ENCODE measurements around the gene SLC37A4.
"Not testable (repeated sequence)": the region's sequence is repeated elsewhere in the genome, so short reads cannot be mapped to it uniquely, and the experiment has no call there.

Gene SLC37A4

GRCh38 chr11:119016216-119017009, 14.3 kb downstream of the SLC37A4 start:
- no peak for DNase-seq

DNA sequence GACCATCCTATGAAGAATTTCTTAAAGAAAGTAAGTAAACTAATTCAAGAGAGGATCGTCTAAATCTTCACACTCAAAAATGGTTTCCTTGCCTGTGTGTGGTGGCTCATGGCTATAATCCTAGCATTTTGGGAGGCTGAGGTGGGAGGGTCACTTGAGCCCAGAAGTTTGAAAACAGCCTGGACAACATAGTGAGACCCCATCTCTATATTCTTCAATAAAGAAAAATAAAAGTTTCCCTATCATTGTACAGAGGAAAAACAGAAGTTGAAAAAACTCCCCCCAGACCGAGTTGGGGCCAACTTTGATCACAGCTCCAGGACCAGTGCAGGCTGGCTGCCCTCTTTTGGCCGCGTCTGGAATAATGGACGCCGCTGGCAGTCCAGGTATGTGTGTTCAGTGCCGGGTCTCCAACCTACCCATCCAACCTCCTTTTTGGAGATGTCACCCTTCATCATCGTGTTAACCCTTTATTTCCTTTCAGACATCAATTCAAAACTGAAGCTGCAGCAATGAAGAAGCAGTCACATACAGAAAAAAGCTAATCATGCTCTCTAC, 15.5 kb downstream of the SLC37A4 start:
- no peak for DNase-seq

- DNase-seq, result no peak
Measured at GRCh38 chr11:119014209-119014924, 16.3 kb downstream of the SLC37A4 start.

DNA sequence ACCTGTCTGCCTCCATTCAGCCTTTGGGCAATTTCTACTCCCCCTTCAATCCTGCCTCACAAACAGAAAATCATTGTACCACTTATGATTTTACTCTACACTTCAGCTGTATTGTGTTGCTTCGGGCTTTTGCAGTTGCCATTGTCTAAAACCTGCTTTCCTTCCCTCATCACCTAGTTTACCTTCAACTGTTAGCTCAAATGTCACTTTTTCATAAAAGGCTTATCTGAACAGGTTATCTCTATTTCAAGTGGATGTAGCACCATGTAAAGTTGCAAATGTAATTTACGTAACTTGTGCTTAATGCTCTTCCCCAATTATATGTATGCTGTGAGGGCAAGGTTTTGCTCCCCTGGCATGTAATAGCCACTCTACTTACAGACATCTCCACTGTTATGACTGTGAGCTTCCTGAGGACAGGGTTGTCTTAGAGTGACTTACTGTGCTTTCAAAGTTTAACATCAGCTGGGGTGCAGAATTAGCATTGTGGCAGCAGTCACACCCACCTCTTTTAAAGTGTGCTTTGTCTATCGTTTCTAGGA, 18.0 kb downstream of the SLC37A4 start:
- DNase-seq, result no peak

GRCh38 chr11:119011476-119012053, 19.1 kb downstream of the SLC37A4 start:
- DNase-seq, result no peak

- DNase-seq, result no peak
Measured at GRCh38 chr11:119006656-119007055, 24.0 kb downstream of the SLC37A4 start.

GRCh38 chr11:119000906-119001305, 29.8 kb downstream of the SLC37A4 start:
- no peak for DNase-seq

DNA sequence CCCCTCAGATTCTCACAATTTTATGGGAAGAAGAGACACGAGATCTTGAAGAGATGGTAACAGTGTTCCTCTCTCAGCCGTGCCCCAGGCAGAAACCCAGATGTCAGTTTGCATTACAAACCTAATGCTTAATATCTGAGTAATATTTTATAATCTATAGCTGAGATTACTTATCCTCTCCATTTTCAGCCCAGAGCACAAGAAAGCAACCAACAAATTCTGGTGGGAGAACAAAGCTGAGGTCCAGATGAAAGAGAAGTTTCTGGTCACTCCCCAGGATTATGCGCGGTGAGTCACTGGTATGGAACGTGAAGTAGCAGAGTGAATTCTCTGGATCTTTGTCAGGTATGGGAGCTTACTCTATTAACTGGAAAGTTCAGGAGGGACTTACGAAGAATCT, 31.9 kb downstream of the SLC37A4 start:
- DNase-seq, result no peak

GRCh38 chr11:118998388-118998717, 32.3 kb downstream of the SLC37A4 start:
- no peak for DNase-seq

GRCh38 chr11:118997627-118998387, 32.9 kb downstream of the SLC37A4 start, which contains the start of gene CENATAC:
TSS of gene CENATAC (plus strand) at chr11:118998138. CDS start at chr11:118998198, 60 bp downstream.
- peak; percentile 98 for DNase-seq

GRCh38 chr11:118996926-118997626, 33.6 kb downstream of the SLC37A4 start:
- DNase-seq, result peak; percentile 84

DNA sequence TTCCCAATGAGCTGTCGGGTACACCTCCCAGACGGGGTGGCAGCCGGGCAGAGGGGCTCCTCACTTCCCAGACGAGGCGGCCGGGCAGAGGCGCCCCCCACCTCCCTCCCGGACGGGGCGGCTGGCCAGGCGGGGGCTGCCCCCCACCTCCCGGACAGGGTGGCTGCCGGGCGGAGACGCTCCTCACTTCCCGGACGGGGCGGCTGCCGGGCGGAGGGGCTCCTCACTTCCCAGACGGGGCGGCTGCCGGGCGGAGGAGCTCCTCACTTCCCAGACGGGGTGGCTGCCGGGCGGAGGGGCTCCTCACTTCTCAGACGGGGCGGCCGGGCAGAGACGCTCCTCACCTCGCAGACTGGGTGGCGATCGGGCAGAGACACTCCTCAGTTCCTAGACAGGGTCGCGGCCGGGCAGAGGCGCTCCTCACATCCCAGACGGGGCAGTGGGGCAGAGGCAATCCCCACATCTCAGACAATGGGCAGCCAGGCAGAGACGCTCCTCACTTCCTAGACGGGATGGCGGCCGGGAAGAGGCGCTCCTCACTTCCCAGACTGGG, 39.1 kb downstream of the SLC37A4 start:
- DNase-seq, result not testable (repeated sequence)

DNA sequence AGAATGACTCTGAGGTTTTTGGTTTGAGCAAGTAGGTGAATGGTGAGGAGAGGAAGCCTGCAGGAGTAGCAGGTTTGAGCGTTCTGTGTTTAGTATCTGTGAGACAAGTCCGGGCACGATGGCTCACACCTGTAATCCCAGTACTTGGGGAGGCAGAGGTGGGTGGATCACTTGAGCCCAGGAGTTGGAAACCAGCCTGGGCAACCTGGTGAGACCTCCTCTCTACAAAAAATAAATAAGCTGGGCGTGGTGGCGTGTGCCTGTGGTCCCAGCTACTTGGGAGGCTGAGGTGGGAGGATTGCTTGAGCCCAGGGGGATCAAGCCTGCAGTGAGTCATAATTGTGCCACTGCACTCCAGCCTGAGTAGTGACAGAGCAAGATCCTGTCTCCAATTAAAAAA, 42.4 kb downstream of the SLC37A4 start:
- DNase-seq, result no peak

- no peak for DNase-seq
Measured at GRCh38 chr11:118984825-118985224, 45.9 kb downstream of the SLC37A4 start.

GRCh38 chr11:118984337-118984736, 46.3 kb downstream of the SLC37A4 start:
- not testable (repeated sequence) for DNase-seq

- DNase-seq, result peak; percentile 66
Measured at GRCh38 chr11:118980191-118980881, 50.3 kb downstream of the SLC37A4 start.

DNA sequence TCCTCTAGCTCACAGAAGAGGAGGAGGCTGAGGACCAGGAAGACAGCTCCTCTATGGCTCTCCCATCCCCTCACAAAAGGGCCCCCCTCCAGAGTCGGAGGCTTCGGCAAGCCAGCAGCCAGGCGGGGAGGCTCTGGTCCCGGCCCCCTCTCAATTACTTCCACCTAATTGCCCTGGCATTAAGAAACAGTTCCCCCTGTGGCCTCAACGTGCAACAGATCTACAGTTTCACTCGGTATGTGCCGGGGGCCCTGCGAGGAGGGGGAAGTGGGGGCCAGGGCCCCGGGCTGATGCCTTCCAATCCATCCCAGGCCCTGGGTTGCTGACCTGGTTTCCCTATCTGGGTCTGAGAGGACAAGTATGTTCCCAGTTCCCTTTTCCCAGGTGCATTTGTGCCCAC, 51.2 kb downstream of the SLC37A4 start:
- DNase-seq, result peak; percentile 62

- no peak for DNase-seq
Measured at GRCh38 chr11:118975771-118976709, 54.6 kb downstream of the SLC37A4 start.

All from hematopoietic multipotent progenitor cell treated with erythropoietin and hydrocortisone succinate and interleukin-3 and kit ligand, for 4 days (in vitro differentiated cells).